Activated gamma-delta T cell treated with Interleukin-2 at 50 U/mL for 16 hours (primary cell): ENCODE measurements around the gene SUCLG2.

Experiments used
- DNase-seq: peaks from one replicate; pipeline ENCODE4 v3.0.0-alpha.2; 2020

Gene SUCLG2

GRCh38 chr3:67376416-67376815, 278.0 kb downstream of the SUCLG2 start:
- no peak for DNase-seq

GRCh38 chr3:67375976-67376375, 278.4 kb downstream of the SUCLG2 start:
- no peak for DNase-seq

- DNase-seq = no peak
Observed at GRCh38 chr3:67362686-67363085, 291.7 kb downstream of the SUCLG2 start.

- no peak for DNase-seq
Observed at GRCh38 chr3:67361770-67362169, 292.6 kb downstream of the SUCLG2 start.

- no peak for DNase-seq
Observed at GRCh38 chr3:67361323-67361722, 293.1 kb downstream of the SUCLG2 start.

GRCh38 chr3:67357610-67358458, 296.6 kb downstream of the SUCLG2 start:
- no peak for DNase-seq

GRCh38 chr3:67349551-67350174, 304.7 kb downstream of the SUCLG2 start:
- no peak for DNase-seq

GRCh38 chr3:67346081-67346480, 308.3 kb downstream of the SUCLG2 start:
- DNase-seq = no peak

GRCh38 chr3:67335813-67336212, 318.6 kb downstream of the SUCLG2 start:
- no peak for DNase-seq

GRCh38 chr3:67334588-67334987, 319.8 kb downstream of the SUCLG2 start:
- DNase-seq = no peak

- no peak for DNase-seq
Observed at GRCh38 chr3:67329358-67329757, 325.1 kb downstream of the SUCLG2 start.

- no peak for DNase-seq
Observed at GRCh38 chr3:67327582-67327981, 326.8 kb downstream of the SUCLG2 start.

GRCh38 chr3:67325231-67325630, 329.2 kb downstream of the SUCLG2 start:
- DNase-seq = no peak
